ENCODE data around the gene KCNIP3. TPM values are rescaled to one million over a fixed set of nuclear protein-coding genes. Genes with fewer than 3 reads are reported as not detected.

The KCNIP3 gene
- total RNA-seq, result 1 to 10 TPM; 1.5 to 2.3 TPM

DNA sequence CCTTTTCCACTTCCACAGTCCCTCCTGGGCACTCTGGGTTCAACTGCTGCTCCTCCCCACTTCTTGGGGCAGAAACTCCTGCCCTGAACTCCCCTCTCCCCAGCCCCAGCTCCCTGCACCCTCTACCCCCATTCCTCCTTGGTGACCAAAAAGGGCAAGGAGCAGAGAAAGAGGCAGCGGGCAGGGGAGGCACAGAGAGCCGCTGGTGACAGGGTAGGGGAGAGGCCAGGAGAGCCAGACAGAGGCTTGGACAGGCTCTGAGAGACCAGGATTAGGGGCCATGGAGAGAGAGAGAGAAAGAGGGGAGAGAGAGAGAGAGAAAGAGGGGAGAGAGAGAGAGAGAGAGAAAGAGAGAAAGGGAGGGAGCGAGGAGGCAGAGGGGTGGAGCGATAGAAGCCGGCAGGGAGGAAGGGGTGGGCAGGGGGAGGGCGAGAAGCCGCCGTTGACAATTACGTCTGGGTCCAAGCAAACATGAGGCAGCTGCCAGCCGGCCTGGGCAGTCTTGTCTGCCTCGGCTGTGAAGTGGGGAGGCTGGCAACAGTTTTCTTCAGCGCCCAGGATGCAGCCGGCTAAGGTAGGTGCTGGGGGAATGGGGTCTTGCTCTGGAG is at the start of gene KCNIP3:
Gene KCNIP3 (plus strand): TSS at position 468 of the 608 bp plus-strand sequence. CDS start 92 bp downstream, at position 560.
- TF ChIP-seq, protein P1, sequence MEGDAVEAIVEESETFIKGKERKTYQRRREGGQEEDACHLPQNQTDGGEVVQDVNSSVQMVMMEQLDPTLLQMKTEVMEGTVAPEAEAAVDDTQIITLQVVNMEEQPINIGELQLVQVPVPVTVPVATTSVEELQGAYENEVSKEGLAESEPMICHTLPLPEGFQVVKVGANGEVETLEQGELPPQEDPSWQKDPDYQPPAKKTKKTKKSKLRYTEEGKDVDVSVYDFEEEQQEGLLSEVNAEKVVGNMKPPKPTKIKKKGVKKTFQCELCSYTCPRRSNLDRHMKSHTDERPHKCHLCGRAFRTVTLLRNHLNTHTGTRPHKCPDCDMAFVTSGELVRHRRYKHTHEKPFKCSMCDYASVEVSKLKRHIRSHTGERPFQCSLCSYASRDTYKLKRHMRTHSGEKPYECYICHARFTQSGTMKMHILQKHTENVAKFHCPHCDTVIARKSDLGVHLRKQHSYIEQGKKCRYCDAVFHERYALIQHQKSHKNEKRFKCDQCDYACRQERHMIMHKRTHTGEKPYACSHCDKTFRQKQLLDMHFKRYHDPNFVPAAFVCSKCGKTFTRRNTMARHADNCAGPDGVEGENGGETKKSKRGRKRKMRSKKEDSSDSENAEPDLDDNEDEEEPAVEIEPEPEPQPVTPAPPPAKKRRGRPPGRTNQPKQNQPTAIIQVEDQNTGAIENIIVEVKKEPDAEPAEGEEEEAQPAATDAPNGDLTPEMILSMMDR (IDR thresholded peaks at IDR 0.05), result no peak
- no peaks in the 10 kb centered on the region for H3K9me3 ChIP-seq
- H3K36me3 ChIP-seq, result no peaks in the 10 kb centered on the region
- H3K9ac ChIP-seq (ENCODE audit: low read depth in 2 of 2, low read length in 2 of 2), result no peak within 1 kb of the TSS
- no peaks in the 10 kb centered on the region for H3K4me1 ChIP-seq
- peak; percentile 38 for DNase-seq
- H3K27ac ChIP-seq, result no peak within 1 kb of the TSS
- intact Hi-C loops (cut with DNase I), result no loop called here
- no peaks in the 10 kb centered on the region for H3K27me3 ChIP-seq
- no peak within 1 kb of the TSS for H3K4me3 ChIP-seq

DNA sequence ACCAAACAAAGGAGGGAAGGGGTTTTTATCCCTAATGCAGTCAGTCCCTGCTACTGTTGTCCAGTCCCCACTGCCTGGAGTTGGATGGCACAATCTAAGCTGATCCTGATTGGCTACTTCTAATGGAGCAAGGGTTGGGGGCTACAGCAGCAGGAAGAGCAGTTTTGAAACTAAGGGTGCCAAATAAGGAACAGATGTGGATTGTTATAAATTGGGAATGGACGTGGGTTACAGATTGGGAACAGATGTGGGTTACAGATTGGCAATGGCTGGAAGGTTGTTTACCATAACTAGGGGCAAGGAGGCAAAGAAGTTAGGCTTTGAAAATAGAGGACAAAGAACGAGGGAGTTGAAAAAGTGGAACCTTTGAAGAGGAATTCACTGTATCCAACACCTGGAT is 38.9 kb upstream of the KCNIP3 start:
- intact Hi-C loops (cut with DNase I), result no loop called here
- no peaks in the 10 kb centered on the region for H3K36me3 ChIP-seq
- TF ChIP-seq, protein P1 (IDR thresholded peaks at IDR 0.05), result no peak
- no peaks in the 10 kb centered on the region for H3K27me3 ChIP-seq
- DNase-seq, result no peak
- H3K9me3 ChIP-seq, result no peaks in the 10 kb centered on the region
- H3K4me3 ChIP-seq, result no peak overlapping the region
- no peaks in the 10 kb centered on the region for H3K4me1 ChIP-seq
- no peak overlapping the region for H3K9ac ChIP-seq (ENCODE audit: low read depth in 2 of 2, low read length in 2 of 2)
- no peak overlapping the region for H3K27ac ChIP-seq

DNA sequence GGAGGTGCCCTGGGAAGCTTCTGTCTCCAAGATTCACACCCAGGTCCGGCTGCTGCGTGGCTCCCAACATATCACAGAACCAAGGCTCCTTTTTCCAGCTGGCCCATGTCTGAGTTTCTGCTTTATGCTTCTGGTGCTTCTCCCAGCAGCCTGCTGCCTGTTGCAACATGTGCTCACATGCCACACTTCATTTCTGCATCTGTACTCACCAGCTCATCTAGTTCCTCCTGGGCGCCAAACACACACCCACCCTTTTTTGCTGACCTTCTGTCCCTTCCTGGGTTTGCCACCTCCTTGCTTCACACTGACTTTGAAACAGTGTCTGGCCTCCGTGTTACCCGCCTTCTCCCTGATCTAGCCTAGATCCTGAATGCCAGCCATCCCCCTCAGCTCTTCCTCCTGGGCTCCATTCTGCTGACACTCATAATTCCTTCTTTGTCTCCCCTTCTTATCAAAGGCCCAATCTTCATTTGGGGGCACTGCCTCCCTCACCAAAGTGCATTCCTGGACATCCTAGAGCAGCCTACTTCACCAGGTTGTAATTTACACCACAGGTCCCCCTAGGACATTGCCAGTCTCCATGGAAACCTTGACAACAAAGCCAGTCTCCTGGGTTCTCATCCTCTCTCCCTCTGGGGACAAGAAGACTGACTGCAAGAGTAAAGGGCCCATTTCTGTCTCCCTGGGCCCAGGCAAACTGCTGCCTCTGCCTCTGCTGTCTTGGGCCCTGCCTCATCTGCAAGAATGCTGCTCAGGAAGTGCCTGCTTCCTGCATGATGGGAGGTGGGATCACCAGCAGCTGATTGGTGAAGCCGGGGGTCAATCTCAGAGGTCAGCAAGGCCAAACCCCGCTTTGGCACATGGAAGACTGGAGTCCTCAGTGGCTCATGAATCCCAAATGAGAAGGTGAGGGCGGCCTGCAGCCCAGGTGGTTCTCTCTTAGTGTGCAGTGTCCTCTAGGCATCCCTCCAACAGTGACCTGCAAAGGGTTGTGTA is 36.8 kb upstream of the KCNIP3 start:
- Histone ChIP-seq H3K4me1 (no peaks in the 10 kb centered on the region), H3K9me3 (no peaks in the 10 kb centered on the region), H3K36me3 (no peaks in the 10 kb centered on the region), H3K27ac (no peak overlapping the region), H3K27me3 (no peaks in the 10 kb centered on the region), H3K4me3 (no peak overlapping the region), H3K9ac (ENCODE audit: low read depth in 2 of 2, low read length in 2 of 2) (no peak overlapping the region)
- intact Hi-C loops (cut with DNase I), result no loop called here
- DNase-seq, result no peak
- TF ChIP-seq, protein P1 (IDR thresholded peaks at IDR 0.05), result no peak

DNA sequence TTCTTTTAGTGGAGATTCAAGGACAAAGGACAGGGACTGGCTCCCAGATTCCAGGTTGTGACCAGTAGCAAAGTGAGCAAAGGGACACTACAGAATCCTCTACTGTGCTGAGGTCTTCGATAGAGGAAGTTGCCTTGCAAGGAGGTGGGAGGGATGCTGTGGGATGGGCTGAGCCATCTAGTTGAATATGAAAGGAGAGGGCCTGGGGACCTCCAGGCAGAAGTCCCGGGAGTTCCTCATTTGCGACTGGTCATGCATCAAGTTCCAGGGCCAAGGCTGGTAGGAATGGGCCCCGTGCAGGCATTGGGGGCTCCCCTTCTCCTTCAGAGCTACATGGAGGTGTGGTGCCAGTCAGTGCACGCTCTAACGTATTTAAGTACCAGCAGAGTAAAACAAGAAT is 35.5 kb upstream of the KCNIP3 start:
- no peaks in the 10 kb centered on the region for H3K27me3 ChIP-seq
- no peak overlapping the region for H3K9ac ChIP-seq (ENCODE audit: low read depth in 2 of 2, low read length in 2 of 2)
- no peak for DNase-seq
- H3K9me3 ChIP-seq, result no peaks in the 10 kb centered on the region
- H3K36me3 ChIP-seq, result no peaks in the 10 kb centered on the region
- intact Hi-C loops (cut with DNase I), result no loop called here
- TF ChIP-seq, protein P1 (IDR thresholded peaks at IDR 0.05), result no peak
- H3K27ac ChIP-seq, result no peak overlapping the region
- H3K4me1 ChIP-seq, result no peaks in the 10 kb centered on the region
- H3K4me3 ChIP-seq, result no peak overlapping the region

DNA sequence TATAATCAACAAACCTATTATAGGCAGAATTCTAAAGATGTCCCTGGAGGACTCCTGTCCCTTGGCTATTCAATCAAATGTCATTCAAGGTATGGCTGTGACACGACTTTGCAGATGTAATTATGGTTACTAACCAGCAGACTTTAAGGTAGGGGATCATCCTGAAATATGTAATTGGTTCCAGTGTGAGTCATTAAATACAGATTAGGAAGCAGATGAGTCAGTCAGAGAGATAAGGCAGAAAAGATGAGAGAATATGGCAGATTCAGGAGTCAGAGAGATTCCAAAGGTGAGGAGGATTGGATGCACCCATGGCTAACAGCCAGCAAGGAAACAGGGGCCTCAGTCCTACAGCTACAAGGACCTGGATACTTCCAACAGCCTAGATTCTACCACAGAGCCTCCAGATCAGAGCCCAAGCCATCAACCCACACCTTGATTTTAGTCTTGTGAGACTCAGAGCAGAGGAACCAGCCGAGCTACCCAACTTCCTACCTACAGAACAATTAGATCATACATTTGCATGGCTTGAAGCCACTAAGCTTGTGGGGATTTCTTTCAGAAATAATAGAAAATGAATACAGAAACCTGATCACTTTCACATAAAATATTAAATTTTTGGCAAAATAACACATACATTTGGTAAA is 34.1 kb upstream of the KCNIP3 start:
- TF ChIP-seq, protein P1 (IDR thresholded peaks at IDR 0.05), result no peak
- intact Hi-C loops (cut with DNase I), result no loop called here
- H3K4me3 ChIP-seq, result no peak overlapping the region
- no peak overlapping the region for H3K27ac ChIP-seq
- H3K36me3 ChIP-seq, result no peaks in the 10 kb centered on the region
- H3K27me3 ChIP-seq, result no peaks in the 10 kb centered on the region
- H3K9ac ChIP-seq (ENCODE audit: low read depth in 2 of 2, low read length in 2 of 2), result no peak overlapping the region
- no peaks in the 10 kb centered on the region for H3K9me3 ChIP-seq
- no peak for DNase-seq
- H3K4me1 ChIP-seq, result no peaks in the 10 kb centered on the region
